ENCODE measurements around the gene HAUS7.

DNA sequence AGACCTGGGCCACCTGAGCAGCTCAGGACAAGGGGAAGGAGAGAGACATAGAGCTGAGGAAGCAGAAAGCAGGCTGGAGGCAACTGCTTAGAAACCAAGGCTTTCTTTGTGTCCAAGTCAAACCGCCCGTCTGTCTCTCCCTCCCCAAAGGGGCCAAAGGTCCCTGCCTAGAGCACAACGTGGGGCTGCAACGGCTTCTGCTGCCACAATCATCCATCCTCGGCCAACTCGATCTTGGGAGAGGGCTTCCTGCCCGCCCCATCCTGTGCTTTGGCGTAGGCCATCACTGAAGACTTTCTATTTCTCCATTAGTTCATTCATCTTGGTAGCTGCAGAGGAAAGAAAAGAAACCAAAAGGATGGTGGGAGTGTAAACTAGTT, 22.8 kb downstream of the HAUS7 start:
- TF ChIP-seq ARNTL (CRISPR knock-in tag; IDR thresholded peaks at IDR 0.05; ENCODE audit: borderline replicate concordance, low read depth) = no peak
- no peak for TF ChIP-seq PATZ1 (CRISPR knock-in tag; IDR thresholded peaks at IDR 0.05; ENCODE audit: borderline replicate concordance)
- TF ChIP-seq RARB (CRISPR knock-in tag; IDR thresholded peaks at IDR 0.05) = no peak
- no peak for TF ChIP-seq PPARA (CRISPR knock-in tag; IDR thresholded peaks at IDR 0.05; ENCODE audit: borderline replicate concordance)
- TF ChIP-seq GLIS3 (CRISPR knock-in tag; IDR thresholded peaks at IDR 0.05) = no peak
